Measurements from ENCODE around the gene DDX27.

The DDX27 gene

GRCh38 chr20:49278818-49279676 lies 59.8 kb downstream of the DDX27 start:
- no peak for FAIRE-seq

- FAIRE-seq = no peak
These were observed 60.7 kb downstream of the DDX27 start for GRCh38 chr20:49279677-49280462.

DNA sequence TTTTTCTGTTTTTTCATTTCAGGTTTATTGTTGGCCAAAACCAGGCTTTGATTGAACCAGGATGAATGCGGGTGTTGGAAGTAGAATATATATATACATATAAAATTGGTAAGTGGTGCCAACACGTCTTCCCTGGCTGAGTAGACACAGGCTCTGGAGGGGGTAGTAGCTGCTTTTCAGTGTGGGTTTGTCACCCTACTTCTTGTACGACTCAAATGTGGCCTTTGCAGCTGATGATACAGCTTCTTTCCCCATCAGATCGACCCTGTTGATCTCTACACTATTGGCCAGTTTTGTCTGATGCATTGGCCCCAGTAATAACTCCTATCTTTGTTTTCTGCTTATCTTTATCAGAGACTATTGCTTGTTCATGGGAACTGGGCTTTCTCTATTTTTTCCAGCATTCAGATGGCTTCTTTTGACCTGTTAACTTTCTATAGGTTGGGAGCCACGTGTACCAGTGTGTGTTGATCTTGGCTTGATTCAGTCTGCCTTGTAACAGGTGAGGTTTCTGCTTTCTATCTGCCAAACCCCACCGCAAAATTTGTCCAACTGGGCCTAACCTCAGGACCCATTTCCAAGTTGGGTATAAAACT lies 61.3 kb downstream of the DDX27 start:
- no peak for FAIRE-seq

DNA sequence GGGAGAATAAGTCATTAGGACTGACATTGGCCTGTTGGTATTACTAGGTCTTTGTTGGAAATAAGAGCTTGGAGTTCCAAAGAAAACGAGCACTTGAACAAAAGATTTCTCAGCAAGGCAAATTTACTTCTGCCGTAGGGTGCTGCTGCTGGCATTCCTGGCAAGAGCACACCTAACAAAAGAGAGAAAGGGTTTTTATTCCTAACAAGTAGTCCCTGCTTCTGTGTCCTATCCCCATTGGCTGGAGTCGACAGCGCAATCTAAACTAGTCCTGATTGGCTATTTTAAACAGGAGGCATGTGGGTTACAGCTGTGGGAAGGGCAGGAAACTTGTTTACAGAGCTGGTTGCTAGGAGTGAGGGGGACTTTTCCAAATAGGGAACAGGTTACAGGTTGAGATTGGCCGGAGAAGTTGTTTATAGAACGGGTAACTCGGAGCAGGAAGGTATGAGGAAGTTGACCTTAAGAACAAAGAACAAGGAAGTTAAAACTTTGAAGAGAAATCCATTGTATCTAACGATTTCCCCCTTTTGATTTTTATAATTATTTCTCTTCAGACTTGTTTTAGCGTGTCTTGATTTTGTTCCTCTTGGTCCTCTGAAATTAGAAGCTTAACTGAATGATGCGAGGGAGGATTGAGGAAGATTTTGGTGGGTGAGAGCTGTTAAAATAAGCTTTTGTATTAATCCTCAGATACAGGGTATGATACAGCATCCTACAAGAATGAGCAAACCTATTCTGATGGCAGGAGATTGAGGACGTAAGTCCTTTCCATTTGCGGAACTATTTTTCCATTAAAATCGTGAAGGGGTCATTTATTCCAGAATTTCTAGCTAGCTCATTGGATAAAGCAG lies 62.1 kb downstream of the DDX27 start:
- FAIRE-seq = no peak

DNA sequence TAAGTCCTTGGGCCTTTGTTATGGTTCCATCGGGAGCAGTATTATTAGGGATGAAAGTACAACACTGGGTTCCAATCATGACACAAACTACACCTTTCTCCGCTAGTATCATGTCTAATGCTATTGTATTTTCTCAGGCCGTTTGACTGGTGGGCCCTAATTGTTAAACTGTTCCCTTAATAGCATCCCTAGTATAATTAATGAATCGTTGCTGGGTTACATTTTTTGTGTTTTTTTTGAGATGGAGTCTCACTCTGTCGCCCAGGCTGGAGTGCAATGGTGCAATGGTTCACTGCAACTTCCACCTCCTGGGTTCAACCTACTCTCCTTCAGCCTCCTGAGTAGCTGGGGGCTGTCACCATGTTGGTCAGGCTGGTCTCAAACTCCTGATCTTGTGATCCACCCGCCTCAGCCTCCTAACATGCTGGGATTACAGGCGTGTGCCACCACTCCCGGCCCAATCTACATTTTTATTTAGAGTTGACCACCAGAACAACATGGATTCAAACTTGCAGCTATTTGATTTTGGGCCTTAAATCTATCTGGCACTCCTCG lies 62.8 kb downstream of the DDX27 start:
- no peak for FAIRE-seq

DNA sequence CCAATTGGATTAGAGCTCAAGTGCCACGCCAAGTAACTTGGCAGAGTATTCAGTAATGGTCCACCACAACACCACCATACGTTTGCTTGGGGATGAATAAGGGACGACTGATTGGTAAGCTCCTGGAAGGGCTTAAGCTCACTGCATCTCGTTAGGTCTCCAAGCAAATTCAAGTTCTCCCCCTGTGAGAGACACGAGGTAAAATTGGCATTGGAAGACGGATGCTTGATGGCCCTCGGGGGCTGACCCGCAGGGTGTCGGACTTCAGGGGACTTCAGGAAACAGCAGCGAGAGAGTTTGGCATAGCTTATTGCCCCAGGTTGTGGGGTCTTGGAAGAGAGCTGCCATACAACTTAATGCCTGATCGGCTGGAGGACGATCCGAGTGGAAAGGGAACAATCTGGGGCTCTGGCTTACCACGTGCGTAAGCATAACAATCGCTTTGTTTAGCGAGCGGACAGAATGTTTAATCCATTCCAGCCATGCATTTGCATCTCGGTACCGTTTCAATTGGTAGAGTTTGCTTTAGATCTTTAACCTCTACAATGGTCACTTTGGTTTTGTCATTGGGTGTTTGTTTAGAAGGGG lies 63.5 kb downstream of the DDX27 start:
- FAIRE-seq = no peak

- no peak for FAIRE-seq
These were observed 64.0 kb downstream of the DDX27 start for GRCh38 chr20:49283176-49283702.

DNA sequence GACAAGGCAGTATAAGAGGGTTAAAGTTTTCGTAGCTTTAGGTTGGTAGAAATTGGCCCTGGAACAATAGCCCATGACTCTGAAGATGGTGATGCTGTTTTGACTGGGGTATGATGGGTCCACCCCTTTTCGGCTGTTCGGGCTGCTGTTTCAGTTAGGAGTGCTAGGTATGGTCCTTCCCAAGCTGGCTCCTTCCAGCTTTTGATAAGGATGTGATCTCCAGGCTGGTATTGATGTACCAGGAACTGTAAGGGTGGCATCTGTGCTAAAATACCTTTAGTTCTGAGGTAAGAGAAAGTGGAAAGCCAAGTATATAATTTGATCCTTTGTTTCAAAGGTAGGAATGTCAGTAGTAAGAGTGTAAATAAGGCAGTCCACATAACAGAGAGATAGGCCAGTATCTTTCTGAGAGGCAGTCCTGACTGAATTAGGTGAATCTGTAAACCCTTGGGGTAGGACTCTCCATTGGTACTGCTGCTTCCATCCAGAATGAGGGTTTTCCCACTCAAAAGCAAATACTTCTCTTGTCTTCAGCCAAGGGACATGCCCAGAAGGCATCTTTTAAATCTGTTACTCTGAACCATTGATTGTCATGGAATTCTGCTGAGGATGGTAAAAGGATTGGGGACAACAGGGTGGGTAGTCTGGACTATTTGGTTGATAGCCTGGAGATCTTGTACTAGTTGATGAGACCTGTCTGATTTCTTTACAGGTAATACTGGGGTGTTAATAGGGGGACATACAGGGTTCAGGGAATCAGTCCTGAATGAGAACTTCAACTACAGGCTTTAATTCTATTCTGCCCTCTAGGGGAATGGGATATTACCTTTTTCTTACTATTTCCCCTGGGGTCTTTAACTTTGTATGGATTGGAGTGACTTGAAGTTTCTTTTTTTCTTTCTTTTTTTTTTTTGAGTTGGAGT lies 64.7 kb downstream of the DDX27 start:
- FAIRE-seq = no peak

DNA sequence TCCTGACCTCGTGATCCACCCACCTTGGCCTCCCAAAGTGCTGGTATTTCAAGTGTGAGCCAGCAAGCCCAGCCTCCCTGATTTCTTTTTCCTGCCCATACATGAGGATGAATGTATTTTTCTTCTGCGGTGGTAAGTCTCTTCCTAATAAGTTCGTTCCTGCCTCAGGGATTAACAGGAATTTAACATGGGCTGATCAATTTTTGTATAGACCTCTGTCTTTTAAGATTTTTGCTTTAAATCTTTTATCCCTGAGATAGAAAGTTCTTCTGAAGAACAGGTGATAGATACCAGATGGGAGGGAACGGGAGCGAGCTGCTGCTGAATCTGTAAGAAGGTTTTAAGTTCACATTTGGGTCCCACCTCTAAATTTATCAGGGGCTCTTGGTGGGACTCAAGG lies 65.6 kb downstream of the DDX27 start:
- FAIRE-seq = no peak

DNA sequence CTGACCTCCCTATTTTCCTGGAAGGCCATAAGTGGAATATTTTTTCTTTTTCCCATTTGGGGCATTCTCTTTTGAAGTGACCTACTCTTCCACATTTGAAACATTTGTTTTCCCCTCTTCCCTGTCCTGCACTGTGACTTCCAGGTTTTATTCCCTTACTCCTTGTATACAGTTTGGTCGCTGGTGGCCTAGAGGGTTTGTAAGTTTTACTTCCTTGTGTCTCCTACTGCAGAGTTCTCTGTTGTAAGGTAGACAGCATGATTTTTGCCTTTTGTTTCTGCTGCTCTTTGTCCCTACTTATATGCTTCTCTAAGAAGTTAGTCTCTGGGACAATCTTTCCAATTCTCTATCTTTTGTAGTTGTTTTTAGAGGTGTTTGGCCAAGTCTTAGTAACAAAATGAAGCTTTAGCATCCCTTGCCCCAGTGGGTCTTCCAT lies 66.0 kb downstream of the DDX27 start:
- no peak for FAIRE-seq

DNA sequence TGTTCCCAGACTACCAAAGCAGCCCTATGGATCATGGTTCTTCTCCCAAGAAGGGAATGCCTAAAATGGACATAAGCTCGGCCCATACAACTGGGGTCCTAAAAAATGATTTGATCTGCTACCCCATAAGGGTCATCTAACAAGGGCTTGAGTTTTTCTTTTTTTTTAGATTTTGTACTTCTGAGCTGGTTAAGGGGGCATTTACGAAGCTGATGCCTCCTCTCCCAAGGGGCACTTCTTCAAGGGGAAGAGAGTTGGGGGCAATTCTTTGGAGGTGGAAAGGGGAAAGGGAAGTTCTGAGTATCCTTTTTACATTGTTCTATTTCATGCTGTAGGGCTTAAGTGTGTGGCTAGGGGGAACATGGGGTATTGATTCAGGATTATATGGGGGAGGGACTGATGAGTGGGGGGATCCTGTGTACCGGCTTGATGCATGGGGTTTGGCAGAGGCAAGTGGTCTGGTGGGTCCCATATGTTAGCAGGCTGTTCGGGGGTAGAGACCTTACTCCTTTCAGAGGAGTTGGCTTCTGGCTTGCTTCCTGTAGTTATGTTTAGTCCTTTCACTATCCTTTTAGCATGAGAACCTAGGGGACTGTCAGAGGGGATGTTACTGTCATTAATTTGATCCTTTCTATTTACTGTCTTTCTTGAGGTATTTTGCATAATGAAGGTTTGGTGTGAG lies 66.7 kb downstream of the DDX27 start:
- no peak for FAIRE-seq

DNA sequence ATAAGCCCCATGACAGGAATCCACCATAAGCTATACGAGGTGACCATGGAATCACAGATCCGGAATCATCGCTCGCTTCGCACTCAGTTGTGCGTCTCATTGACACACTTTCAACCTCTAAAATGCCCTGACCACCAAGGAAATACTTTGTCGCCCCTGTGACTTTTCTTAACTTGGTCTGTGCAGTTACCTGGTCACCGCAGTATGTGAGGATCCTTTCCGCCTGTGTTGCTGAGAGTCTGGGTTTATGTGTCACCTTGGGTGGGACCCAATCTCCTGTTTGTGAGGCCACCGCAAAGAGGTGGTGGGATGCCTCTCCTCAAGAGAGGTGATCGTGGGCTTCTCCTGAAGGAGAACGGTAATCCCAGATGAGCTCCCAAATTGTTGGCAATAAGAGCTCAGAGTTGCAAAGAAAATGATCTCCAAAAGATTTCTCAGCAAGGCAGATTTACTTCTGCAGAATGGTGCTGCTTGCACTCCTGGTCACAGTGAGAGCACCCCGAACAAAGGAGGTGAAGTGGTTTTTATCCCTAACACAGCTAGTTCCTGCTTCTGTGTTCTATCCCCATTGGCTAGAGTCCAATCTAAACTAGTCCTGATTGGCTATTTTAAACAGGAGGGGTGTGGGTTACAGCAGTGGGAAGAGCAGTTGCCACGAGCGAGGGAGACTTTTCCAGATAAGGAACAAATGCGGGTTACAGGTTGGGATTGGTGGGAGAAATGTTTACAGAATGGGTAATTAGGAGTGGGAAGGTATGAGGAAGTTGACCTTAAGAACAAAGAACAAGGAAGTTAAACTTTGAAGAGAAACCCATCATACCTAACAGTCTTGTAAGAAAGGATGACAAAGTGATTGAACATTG lies 67.7 kb downstream of the DDX27 start:
- no peak for FAIRE-seq

DNA sequence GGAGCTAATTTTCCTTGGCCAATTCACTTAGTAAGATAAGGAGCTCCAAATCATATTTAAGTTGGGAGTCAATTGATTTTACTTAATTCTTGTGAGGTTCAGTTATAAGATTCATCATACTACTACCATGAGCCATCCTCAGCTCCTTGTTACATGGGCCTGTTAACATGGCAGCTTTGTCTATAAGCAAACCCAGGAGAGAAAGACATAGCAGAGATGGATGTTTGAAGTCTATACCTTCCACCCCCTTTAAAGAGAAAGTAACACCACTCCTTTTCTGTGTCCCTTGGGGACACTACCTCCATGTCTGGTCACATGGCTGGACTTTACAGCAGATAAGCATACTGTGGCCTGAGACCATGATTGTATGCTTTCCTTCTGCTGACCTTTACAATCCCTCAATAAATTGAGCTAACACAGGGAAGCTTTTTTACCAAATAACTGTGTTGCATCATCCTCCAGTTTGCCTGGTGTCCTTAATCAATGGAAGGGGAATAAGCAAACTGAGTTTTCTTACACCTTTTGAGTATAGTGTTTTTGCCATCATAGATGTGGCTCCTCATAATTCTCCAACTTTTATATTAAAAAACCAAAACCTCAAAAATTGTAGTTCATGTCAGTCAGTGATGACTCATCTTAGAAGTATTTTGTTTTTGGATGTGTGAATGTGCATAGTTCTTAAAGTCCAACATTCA lies 68.5 kb downstream of the DDX27 start:
- no peak for FAIRE-seq

- no peak for FAIRE-seq
These were observed 69.1 kb downstream of the DDX27 start for GRCh38 chr20:49288250-49288751.

- no peak for FAIRE-seq
These were observed 69.8 kb downstream of the DDX27 start for GRCh38 chr20:49288784-49289696.

GRCh38 chr20:49290608-49291191 lies 71.5 kb downstream of the DDX27 start:
- no peak for FAIRE-seq

Data from colon (tissue), 2 donors.